NB4 (cell line): ENCODE measurements around the gene WDR38.
A peak's percentile ranks its signal among the peaks of the same experiment; 100 is the strongest.

ENCODE experiments used
- DNase-seq: peaks from one replicate; pipeline ENCODE4 v3.0.0; 2010; ENCODE audit warnings: low read depth
- H3K4me3 ChIP-seq: one replicate; pipeline ENCODE4 v1.5.1; 2011; ENCODE audit warnings: mild to moderate bottlenecking, low read depth, low read length, moderate library complexity
- CTCF ChIP-seq: IDR thresholded peaks from one replicate; pipeline ENCODE4 v1.5.1; 2012; ENCODE audit warnings: low read depth, low read length
- MYC ChIP-seq: IDR thresholded peaks from 2 replicates; pipeline ENCODE4 v1.6.1; 2011; ENCODE audit warnings: low read depth, low read length
- POLR2A ChIP-seq: IDR thresholded peaks from 2 replicates; pipeline ENCODE4 v1.6.1; 2011; ENCODE audit warnings: mild to moderate bottlenecking; ENCODE audit not compliant: insufficient read length; ENCODE audit errors: extremely low read depth
- TF ChIP-seq, protein P1 (sequence below): IDR thresholded peaks from 2 replicates; pipeline ENCODE4 v1.6.1; 2011; ENCODE audit warnings: low read depth, low read length

The WDR38 gene, protein sequence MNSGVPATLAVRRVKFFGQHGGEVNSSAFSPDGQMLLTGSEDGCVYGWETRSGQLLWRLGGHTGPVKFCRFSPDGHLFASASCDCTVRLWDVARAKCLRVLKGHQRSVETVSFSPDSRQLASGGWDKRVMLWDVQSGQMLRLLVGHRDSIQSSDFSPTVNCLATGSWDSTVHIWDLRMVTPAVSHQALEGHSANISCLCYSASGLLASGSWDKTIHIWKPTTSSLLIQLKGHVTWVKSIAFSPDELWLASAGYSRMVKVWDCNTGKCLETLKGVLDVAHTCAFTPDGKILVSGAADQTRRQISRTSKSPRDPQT

GRCh38 chr9:124852829-124853531 lies at the start of gene WDR38:
TSS of gene WDR38 (plus strand) at chr9:124853460. CDS start at chr9:124853532, 72 bp downstream.
- TF ChIP-seq MYC (peak; percentile 61), CTCF (peak; percentile 48), POLR2A (no peak)
- TF ChIP-seq, protein P1, sequence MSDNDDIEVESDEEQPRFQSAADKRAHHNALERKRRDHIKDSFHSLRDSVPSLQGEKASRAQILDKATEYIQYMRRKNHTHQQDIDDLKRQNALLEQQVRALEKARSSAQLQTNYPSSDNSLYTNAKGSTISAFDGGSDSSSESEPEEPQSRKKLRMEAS = peak; percentile 64
- peak within 1 kb of the TSS; percentile 1 for H3K4me3 ChIP-seq
- DNase-seq = peak; percentile 82

- TF ChIP-seq MYC (no peak), POLR2A (no peak), CTCF (no peak)
- TF ChIP-seq, protein P1 = no peak
- DNase-seq = no peak
- H3K4me3 ChIP-seq = no peak overlapping the region
These were observed 49.3 kb upstream of the WDR38 start for GRCh38 chr9:124803911-124804310.

DNA sequence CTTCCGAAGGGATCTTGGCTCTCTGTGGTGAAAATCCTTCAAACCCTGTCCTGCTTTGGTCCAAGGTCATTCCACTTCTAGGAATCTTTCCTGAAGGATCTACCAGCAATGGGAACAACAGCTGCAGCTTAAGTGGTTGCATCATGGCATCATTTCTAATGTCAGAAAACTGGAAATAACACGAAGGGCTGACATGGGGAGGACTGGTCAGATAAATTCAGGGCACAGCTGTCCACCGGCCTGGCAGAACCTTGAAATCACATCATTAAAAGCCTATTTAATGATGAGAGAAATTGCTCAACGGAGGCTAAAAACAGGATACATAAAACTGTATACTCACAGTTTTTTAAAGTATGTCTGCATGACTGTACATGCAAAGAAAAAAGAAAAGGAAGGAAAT lies 48.1 kb upstream of the WDR38 start:
- no peak for DNase-seq
- TF ChIP-seq CTCF (no peak), MYC (no peak), POLR2A (no peak)
- TF ChIP-seq, protein P1 = no peak
- H3K4me3 ChIP-seq = no peak overlapping the region

GRCh38 chr9:124808246-124808956 lies 44.9 kb upstream of the WDR38 start:
- H3K4me3 ChIP-seq = no peak overlapping the region
- DNase-seq = no peak
- TF ChIP-seq CTCF (no peak), MYC (no peak), POLR2A (no peak)
- TF ChIP-seq, protein P1 = no peak

GRCh38 chr9:124809211-124809610 lies 44.0 kb upstream of the WDR38 start:
- no peak for DNase-seq
- H3K4me3 ChIP-seq = no peak overlapping the region
- no peak for TF ChIP-seq CTCF
- no peak for TF ChIP-seq POLR2A
- no peak for TF ChIP-seq MYC
- TF ChIP-seq, protein P1 = no peak
